ENCODE data around the gene ACSS3.
"Not testable (repeated sequence)": the region's sequence is repeated elsewhere in the genome, so short reads cannot be mapped to it uniquely, and the experiment has no call there.

ACSS3 gene

GRCh38 chr12:81077686-81078441, at the start of gene ACSS3:
TSS of gene ACSS3 (plus strand) at chr12:81078079. CDS start at chr12:81078121, 42 bp downstream.
- DNase-seq = no peak

- DNase-seq = no peak
Observed at GRCh38 chr12:81034926-81035325, 43.0 kb upstream of the ACSS3 start.

GRCh38 chr12:81039231-81039630, 38.6 kb upstream of the ACSS3 start:
- DNase-seq = no peak

GRCh38 chr12:81043979-81044740, 33.7 kb upstream of the ACSS3 start:
- DNase-seq = no peak

- not testable (repeated sequence) for DNase-seq
Observed at GRCh38 chr12:81064971-81065370, 12.9 kb upstream of the ACSS3 start.

- no peak for DNase-seq
Observed at GRCh38 chr12:81070846-81071245, 7.0 kb upstream of the ACSS3 start.

- DNase-seq = no peak
Observed at GRCh38 chr12:81075539-81075938, 2.3 kb upstream of the ACSS3 start.

GRCh38 chr12:81077329-81077685, 572 bp upstream of the ACSS3 start:
- no peak for DNase-seq

- no peak for DNase-seq
Observed at GRCh38 chr12:81078469-81079196, 754 bp downstream of the ACSS3 start.

- DNase-seq = no peak
Observed at GRCh38 chr12:81079280-81080076, 1.6 kb downstream of the ACSS3 start.

- no peak for DNase-seq
Observed at GRCh38 chr12:81080431-81080983, 2.6 kb downstream of the ACSS3 start.

GRCh38 chr12:81081726-81082125, 3.8 kb downstream of the ACSS3 start:
- DNase-seq = no peak

- DNase-seq = no peak
Observed at GRCh38 chr12:81083018-81083417, 5.1 kb downstream of the ACSS3 start.

GRCh38 chr12:81083906-81084513, 6.1 kb downstream of the ACSS3 start:
- no peak for DNase-seq

GRCh38 chr12:81084811-81085350, 7.0 kb downstream of the ACSS3 start:
- DNase-seq = no peak

- DNase-seq = no peak
Observed at GRCh38 chr12:81085832-81086231, 8.0 kb downstream of the ACSS3 start.

- DNase-seq = no peak
Observed at GRCh38 chr12:81086342-81086741, 8.5 kb downstream of the ACSS3 start.

- DNase-seq = no peak
Observed at GRCh38 chr12:81088221-81088620, 10.3 kb downstream of the ACSS3 start.

GRCh38 chr12:81089412-81089811, 11.5 kb downstream of the ACSS3 start:
- DNase-seq = no peak

- DNase-seq = no peak
Observed at GRCh38 chr12:81092053-81092452, 14.2 kb downstream of the ACSS3 start.

- DNase-seq = no peak
Observed at GRCh38 chr12:81094718-81095360, 17.0 kb downstream of the ACSS3 start.
